HL-60 (cell line): ENCODE results near the gene KLRC4.

ENCODE experiments used
- DNase-seq, 2 experiments: peaks; one replicate each; pipeline ENCODE4 v3.0.0-alpha.2; 2010 to 2020; ENCODE audit warnings: low read depth in 1 of 2, low spot score in 1 of 2
- H3K27ac ChIP-seq: fragments of 250-450 bp; sonication (Bioruptor Pico); replicated peaks from 2 replicates; pipeline ENCODE4 v1.5.1; 2020; ENCODE audit warnings: mild to moderate bottlenecking, moderate library complexity
- H3K27me3 ChIP-seq: fragments of 250-450 bp; sonication (Bioruptor Pico); 2 replicates; pipeline ENCODE4 v1.5.1; 2021; ENCODE audit warnings: mild to moderate bottlenecking, moderate library complexity; ENCODE audit not compliant: insufficient read depth, poor library complexity, severe bottlenecking
- H3K4me3 ChIP-seq: replicated peaks from 2 replicates; pipeline ENCODE4 v1.5.1; 2011; ENCODE audit warnings: mild to moderate bottlenecking, control low read depth, low read length; ENCODE audit not compliant: insufficient read depth
- GABPA ChIP-seq: IDR thresholded peaks from 2 replicates; pipeline ENCODE4 v1.6.1; 2012; ENCODE audit warnings: low read depth
- POLR2AphosphoS5 ChIP-seq: IDR thresholded peaks from 2 replicates; pipeline ENCODE4 v1.6.1; 2012; ENCODE audit warnings: low read depth
- SPI1 ChIP-seq: IDR thresholded peaks from 2 replicates; pipeline ENCODE4 v1.6.1; 2012; ENCODE audit warnings: low read depth, mild to moderate bottlenecking, borderline replicate concordance
- TF ChIP-seq, protein P1 (sequence below): IDR thresholded peaks from one replicate; pipeline ENCODE4 v1.5.1; 2011; ENCODE audit warnings: low read length, control low read depth, inconsistent platforms; ENCODE audit not compliant: insufficient read depth
- TF ChIP-seq, protein P2 (sequence below): IDR thresholded peaks from 2 replicates; pipeline ENCODE4 v1.6.1; 2012; ENCODE audit warnings: low read depth; ENCODE audit not compliant: insufficient replicate concordance

The KLRC4 gene

DNA sequence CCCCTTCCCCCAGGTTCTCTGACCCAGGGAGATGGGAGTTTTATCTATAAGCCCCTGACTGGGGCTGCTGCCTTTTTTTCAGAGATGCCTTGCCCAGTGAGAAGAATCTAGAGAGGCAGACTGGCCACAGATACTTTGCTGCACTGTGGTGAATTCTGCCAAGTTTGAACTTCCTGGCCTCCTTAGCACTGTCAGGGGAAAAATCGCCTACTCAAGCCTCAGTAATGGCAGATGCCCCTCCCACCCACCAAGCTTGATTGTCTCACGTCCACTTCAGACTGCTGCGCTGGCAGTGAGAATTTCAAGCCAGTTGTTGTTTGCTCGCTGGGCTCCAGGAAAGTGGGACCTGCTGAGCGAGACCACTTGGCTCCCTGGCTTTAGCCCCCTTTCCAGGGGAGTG, 51.4 kb downstream of the KLRC4 start:
- H3K27ac ChIP-seq, result no peak overlapping the region
- H3K27me3 ChIP-seq, result no peaks in the 10 kb centered on the region
- DNase-seq, result no peak
- H3K4me3 ChIP-seq, result no peak overlapping the region
- TF ChIP-seq SPI1, result no peak
- TF ChIP-seq, protein P1, sequence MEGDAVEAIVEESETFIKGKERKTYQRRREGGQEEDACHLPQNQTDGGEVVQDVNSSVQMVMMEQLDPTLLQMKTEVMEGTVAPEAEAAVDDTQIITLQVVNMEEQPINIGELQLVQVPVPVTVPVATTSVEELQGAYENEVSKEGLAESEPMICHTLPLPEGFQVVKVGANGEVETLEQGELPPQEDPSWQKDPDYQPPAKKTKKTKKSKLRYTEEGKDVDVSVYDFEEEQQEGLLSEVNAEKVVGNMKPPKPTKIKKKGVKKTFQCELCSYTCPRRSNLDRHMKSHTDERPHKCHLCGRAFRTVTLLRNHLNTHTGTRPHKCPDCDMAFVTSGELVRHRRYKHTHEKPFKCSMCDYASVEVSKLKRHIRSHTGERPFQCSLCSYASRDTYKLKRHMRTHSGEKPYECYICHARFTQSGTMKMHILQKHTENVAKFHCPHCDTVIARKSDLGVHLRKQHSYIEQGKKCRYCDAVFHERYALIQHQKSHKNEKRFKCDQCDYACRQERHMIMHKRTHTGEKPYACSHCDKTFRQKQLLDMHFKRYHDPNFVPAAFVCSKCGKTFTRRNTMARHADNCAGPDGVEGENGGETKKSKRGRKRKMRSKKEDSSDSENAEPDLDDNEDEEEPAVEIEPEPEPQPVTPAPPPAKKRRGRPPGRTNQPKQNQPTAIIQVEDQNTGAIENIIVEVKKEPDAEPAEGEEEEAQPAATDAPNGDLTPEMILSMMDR, result no peak
- TF ChIP-seq POLR2AphosphoS5, result no peak
- TF ChIP-seq, protein P2, sequence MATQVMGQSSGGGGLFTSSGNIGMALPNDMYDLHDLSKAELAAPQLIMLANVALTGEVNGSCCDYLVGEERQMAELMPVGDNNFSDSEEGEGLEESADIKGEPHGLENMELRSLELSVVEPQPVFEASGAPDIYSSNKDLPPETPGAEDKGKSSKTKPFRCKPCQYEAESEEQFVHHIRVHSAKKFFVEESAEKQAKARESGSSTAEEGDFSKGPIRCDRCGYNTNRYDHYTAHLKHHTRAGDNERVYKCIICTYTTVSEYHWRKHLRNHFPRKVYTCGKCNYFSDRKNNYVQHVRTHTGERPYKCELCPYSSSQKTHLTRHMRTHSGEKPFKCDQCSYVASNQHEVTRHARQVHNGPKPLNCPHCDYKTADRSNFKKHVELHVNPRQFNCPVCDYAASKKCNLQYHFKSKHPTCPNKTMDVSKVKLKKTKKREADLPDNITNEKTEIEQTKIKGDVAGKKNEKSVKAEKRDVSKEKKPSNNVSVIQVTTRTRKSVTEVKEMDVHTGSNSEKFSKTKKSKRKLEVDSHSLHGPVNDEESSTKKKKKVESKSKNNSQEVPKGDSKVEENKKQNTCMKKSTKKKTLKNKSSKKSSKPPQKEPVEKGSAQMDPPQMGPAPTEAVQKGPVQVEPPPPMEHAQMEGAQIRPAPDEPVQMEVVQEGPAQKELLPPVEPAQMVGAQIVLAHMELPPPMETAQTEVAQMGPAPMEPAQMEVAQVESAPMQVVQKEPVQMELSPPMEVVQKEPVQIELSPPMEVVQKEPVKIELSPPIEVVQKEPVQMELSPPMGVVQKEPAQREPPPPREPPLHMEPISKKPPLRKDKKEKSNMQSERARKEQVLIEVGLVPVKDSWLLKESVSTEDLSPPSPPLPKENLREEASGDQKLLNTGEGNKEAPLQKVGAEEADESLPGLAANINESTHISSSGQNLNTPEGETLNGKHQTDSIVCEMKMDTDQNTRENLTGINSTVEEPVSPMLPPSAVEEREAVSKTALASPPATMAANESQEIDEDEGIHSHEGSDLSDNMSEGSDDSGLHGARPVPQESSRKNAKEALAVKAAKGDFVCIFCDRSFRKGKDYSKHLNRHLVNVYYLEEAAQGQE, result no peak
- TF ChIP-seq GABPA, result no peak
